ENCODE results near the gene NIP7.

- TF ChIP-seq CTCF (IDR thresholded peaks at IDR 0.05 in 2 of 3, conservative IDR thresholded peaks at IDR 0.05 in 1 of 3; ENCODE audit: borderline replicate concordance in 1 of 3, insufficient read depth in 1 of 3, low read depth in 2 of 3, low read length in 2 of 3) (no peak), POLR2A (IDR thresholded peaks at IDR 0.05; ENCODE audit: borderline replicate concordance, extremely low read depth, insufficient read depth, insufficient read length) (no peak), EZH2phosphoT487 (IDR thresholded peaks at IDR 0.05; ENCODE audit: borderline replicate concordance) (no peak), ZFX (IDR thresholded peaks at IDR 0.05) (no peak), RAD21 (IDR thresholded peaks at IDR 0.05; ENCODE audit: low read depth) (no peak), ZBTB33 (IDR thresholded peaks at IDR 0.05; ENCODE audit: extremely low read depth, insufficient replicate concordance, low read length) (no peak), POLR2AphosphoS5 (IDR thresholded peaks at IDR 0.05; ENCODE audit: low read depth, low read length) (no peak), EZH2 (IDR thresholded peaks at IDR 0.05) (no peak), SP1 (IDR thresholded peaks at IDR 0.05; ENCODE audit: low read depth) (no peak), JUND (IDR thresholded peaks at IDR 0.05) (no peak), MAX (IDR thresholded peaks at IDR 0.05) (no peak)
These were observed 38.5 kb downstream of the NIP7 start for GRCh38 chr16:69378036-69378435.

All from HCT116 (cell line).